BLaER1 (cell line): ENCODE measurements around the gene ANKFN1.
"Not testable (repeated sequence)": the region's sequence is repeated elsewhere in the genome, so short reads cannot be mapped to it uniquely, and the experiment has no call there.

Experiments
- H3K27ac ChIP-seq: shearing (Covaris generic); formaldehyde crosslinking; 2 replicates; pipeline ENCODE4 v1.8.1; 2022
- H3K27me3 ChIP-seq: shearing (Covaris generic); formaldehyde crosslinking; 2 replicates; pipeline ENCODE4 v1.8.1; 2022
- H3K36me3 ChIP-seq: shearing (Covaris generic); formaldehyde crosslinking; 2 replicates; pipeline ENCODE4 v1.8.1; 2022
- H3K4me1 ChIP-seq: shearing (Covaris generic); formaldehyde crosslinking; 2 replicates; pipeline ENCODE4 v1.8.1; 2022
- H3K4me2 ChIP-seq: shearing (Covaris generic); formaldehyde crosslinking; 2 replicates; pipeline ENCODE4 v1.8.1; 2022
- H3K4me3 ChIP-seq: shearing (Covaris generic); formaldehyde crosslinking; 2 replicates; pipeline ENCODE4 v1.8.1; 2022
- H3K9ac ChIP-seq: shearing (Covaris generic); formaldehyde crosslinking; 2 replicates; pipeline ENCODE4 v1.8.1; 2022
- H3K9me3 ChIP-seq: shearing (Covaris generic); formaldehyde crosslinking; 2 replicates; pipeline ENCODE4 v1.8.1; 2022
- H4K20me1 ChIP-seq: shearing (Covaris generic); formaldehyde crosslinking; 2 replicates; pipeline ENCODE4 v1.8.1; 2022
- Cebpa-rat ChIP-seq: shearing (Covaris generic); IDR thresholded peaks from 2 replicates; pipeline ENCODE4 v1.8.1; 2022

ANKFN1 gene

DNA sequence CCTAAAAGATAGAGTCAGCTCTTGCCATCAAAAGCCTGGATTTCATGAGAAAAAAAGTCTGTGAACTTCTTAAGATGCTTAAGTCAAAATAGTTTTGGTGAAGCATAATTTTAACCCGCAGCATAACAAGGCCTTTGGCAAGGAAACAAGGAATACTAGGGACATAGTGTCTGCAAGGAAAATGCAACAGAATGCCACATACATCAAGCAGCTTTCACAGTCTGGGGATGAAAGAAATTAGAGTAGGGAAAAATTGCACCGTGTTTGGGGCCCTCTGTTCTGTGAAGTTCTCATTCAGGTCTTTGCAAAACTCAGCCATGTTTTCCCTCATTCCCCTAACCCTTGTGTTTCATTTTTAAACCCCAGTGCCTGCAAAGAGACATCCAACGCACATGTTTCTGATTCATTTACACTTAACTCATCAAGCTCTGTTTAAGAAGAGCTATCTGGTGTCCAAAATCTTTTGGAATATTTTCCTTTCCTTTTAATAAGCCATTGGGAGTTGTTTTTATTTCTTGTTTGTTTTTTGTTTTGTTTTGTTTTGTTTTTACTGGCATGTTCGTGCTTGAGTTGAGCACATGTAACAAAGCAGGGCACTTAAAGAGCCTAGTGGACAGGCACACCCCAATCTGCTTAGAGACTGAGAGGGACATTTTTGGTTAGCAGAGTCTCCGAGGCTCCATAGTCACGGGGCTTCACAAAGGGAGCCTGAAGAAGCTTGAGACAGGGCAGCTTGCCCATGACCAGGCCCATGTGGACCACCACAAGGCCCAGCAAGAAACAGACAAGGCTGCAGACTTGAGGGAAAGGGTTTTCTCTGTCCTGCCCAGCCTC is 116.5 kb downstream of the ANKFN1 start:
- Histone ChIP-seq H3K9ac (no peak overlapping the region), H3K27ac (no peak overlapping the region), H3K4me1 (no peaks in the 10 kb centered on the region), H4K20me1 (no peaks in the 10 kb centered on the region), H3K27me3 (no peaks in the 10 kb centered on the region), H3K4me2 (no peak overlapping the region), H3K9me3 (no peaks in the 10 kb centered on the region), H3K4me3 (no peak overlapping the region), H3K36me3 (no peaks in the 10 kb centered on the region)
- no peak for TF ChIP-seq Cebpa-rat

DNA sequence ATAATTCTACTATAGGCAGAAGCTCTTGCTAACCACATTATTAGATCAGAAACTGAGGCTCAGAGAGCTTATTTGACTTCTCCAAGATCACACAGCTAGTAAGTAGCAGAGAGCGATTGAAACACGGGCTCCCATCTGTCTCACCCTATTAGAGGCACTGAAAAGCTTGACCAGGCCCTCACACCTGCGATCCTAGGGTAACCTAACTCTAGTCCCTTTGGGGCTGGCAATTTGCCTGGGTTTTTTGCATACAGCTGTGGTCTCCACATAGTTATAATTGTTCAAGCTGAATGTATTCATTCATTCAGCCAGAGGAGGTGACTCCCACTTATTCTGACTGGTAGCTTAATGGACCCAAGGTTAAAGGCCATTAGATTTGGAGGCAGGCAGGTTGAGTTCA is 121.2 kb downstream of the ANKFN1 start:
- no peaks in the 10 kb centered on the region for H3K27me3 ChIP-seq
- H4K20me1 ChIP-seq = no peaks in the 10 kb centered on the region
- H3K4me2 ChIP-seq = no peak overlapping the region
- H3K36me3 ChIP-seq = no peaks in the 10 kb centered on the region
- no peaks in the 10 kb centered on the region for H3K9me3 ChIP-seq
- no peak overlapping the region for H3K27ac ChIP-seq
- no peaks in the 10 kb centered on the region for H3K4me1 ChIP-seq
- no peak for TF ChIP-seq Cebpa-rat
- H3K4me3 ChIP-seq = no peak overlapping the region
- H3K9ac ChIP-seq = no peak overlapping the region

DNA sequence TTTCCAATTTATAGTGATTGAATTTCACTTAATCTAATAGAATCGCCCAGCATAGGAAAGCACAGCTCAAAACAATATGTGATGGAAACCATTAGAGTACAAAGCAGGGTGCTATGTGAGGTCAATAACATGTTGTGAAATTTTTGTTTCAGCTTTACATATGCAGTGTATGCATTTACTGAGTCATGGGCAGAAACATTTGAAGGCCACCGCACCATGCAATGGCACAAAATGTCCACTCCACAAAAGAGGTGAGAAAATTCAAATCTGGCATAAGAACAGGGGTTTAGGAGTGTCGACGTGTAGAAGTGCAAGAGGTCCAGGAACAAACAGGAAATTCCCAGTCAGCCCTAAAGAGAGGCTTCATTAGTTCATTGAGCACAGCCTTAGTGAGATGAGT is 131.2 kb downstream of the ANKFN1 start:
- Histone ChIP-seq H3K27me3 (no peaks in the 10 kb centered on the region), H3K9ac (no peak overlapping the region), H3K27ac (no peak overlapping the region), H3K4me2 (no peak overlapping the region), H3K4me1 (no peaks in the 10 kb centered on the region), H3K9me3 (no peaks in the 10 kb centered on the region), H3K36me3 (no peaks in the 10 kb centered on the region), H3K4me3 (no peak overlapping the region), H4K20me1 (no peaks in the 10 kb centered on the region)
- TF ChIP-seq Cebpa-rat = no peak

DNA sequence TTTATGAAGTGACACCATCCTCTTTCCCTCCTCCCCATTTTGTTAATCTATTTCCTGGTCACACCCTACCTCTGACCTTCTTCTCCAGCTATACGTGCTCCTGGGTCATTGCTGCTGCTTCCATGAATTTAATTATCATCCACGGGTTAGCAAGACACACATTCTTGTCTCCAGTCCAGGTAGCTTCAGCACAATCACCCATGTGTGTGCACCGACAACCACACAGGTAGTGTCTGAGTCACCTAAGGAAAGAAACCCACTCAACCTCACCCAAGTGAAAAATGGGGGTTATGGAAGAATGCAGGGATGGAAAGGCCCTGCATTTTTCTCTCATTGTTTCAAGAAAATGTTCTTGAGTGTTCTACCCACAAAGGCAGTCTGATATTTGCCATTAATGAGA is 135.5 kb downstream of the ANKFN1 start:
- not testable (repeated sequence) for H3K36me3 ChIP-seq, H3K4me2 ChIP-seq, H3K9me3 ChIP-seq, H3K4me3 ChIP-seq, H4K20me1 ChIP-seq, H3K27ac ChIP-seq, H3K4me1 ChIP-seq, H3K27me3 ChIP-seq, H3K9ac ChIP-seq

DNA sequence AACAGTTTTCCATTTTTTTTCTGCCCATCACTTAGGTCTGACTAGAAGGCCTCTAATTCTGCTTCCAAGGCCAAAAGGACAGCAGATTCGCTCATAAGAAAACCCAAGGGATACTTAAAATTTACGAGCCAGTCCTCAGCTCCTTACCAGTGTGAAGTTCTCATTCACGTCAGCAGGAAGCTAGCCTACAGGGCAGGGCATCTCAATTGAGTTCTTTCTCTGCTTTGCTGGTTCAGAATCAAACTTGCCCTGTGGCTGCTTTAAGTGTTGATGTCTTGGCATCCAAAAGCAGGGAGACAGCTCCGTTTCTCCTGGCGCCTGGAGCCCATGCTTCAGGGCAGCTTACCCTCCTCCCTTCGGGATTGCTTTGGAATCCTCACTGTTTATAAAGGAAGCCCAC is 136.0 kb downstream of the ANKFN1 start:
- H3K27me3 ChIP-seq = no peaks in the 10 kb centered on the region
- no peaks in the 10 kb centered on the region for H4K20me1 ChIP-seq
- H3K9me3 ChIP-seq = no peaks in the 10 kb centered on the region
- H3K4me3 ChIP-seq = no peak overlapping the region
- H3K4me1 ChIP-seq = peaks cover 8% of the 10 kb centered on the region; the same call in 1 of the 2 replicates
- TF ChIP-seq Cebpa-rat = no peak
- no peak overlapping the region for H3K4me2 ChIP-seq
- H3K36me3 ChIP-seq = no peaks in the 10 kb centered on the region
- no peak overlapping the region for H3K9ac ChIP-seq
- H3K27ac ChIP-seq = no peak overlapping the region

DNA sequence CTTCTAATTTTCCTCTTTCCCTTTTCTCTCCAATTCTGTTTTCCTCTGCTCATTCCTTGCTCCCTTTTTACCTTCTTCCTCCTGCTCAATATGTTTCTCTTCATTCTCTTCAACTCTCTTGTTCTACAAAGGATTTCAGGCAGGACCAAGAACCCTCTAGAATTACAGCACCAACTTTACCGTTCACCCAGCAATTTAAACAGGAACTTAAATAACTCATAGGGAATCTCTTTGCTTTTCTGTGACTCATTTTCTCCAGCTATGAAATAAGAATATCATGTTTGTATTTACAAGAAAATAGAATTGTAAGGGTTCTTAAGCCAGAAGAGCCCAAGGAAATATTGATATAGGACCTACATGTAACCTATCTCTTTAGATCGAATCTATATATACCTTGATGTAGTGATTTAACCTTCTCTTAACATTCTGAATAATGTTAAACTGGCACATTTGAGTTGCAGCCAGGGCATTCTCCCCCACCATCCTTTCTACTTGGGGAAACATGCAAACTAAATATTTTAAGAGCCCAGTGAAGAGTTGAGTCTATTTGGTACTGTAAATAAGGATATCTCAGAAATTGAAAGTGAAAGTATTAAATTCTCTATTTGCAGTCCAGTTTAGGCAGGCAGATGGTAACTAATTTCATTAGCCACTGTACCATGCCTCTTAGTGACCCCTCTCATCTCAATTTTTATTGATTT is 137.0 kb downstream of the ANKFN1 start:
- no peaks in the 10 kb centered on the region for H3K9me3 ChIP-seq
- no peaks in the 10 kb centered on the region for H3K27me3 ChIP-seq
- H3K36me3 ChIP-seq = no peaks in the 10 kb centered on the region
- H3K4me2 ChIP-seq = peak overlapping the region; percentile 53
- no peaks in the 10 kb centered on the region for H4K20me1 ChIP-seq
- peak overlapping the region; percentile 15; the same call in 1 of the 2 replicates for H3K27ac ChIP-seq
- H3K9ac ChIP-seq = no peak overlapping the region
- peaks cover 8% of the 10 kb centered on the region; the same call in 1 of the 2 replicates for H3K4me1 ChIP-seq
- H3K4me3 ChIP-seq = no peak overlapping the region
- no peak for TF ChIP-seq Cebpa-rat

DNA sequence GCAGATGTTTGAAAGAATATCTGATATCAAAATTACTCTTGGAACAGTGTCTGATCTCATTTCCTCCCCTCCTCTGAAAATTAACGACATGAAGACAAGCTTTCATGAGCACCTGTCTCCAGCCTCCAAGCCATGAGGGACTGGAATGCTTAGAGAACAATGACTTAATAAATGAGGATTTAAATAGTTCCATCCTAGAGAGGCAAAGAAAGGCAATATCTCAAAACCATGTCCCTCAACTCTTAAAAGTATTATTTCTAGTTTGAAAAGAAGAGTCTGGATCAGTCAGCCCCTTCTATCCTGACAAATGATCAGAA is 137.5 kb downstream of the ANKFN1 start:
- peak overlapping the region; percentile 15; the same call in 1 of the 2 replicates for H3K27ac ChIP-seq
- H3K9me3 ChIP-seq = no peaks in the 10 kb centered on the region
- H4K20me1 ChIP-seq = no peaks in the 10 kb centered on the region
- no peak for TF ChIP-seq Cebpa-rat
- peak overlapping the region; percentile 53 for H3K4me2 ChIP-seq
- no peak overlapping the region for H3K9ac ChIP-seq
- no peaks in the 10 kb centered on the region for H3K36me3 ChIP-seq
- no peak overlapping the region for H3K4me3 ChIP-seq
- H3K27me3 ChIP-seq = no peaks in the 10 kb centered on the region
- peaks cover 8% of the 10 kb centered on the region; the same call in 1 of the 2 replicates for H3K4me1 ChIP-seq

DNA sequence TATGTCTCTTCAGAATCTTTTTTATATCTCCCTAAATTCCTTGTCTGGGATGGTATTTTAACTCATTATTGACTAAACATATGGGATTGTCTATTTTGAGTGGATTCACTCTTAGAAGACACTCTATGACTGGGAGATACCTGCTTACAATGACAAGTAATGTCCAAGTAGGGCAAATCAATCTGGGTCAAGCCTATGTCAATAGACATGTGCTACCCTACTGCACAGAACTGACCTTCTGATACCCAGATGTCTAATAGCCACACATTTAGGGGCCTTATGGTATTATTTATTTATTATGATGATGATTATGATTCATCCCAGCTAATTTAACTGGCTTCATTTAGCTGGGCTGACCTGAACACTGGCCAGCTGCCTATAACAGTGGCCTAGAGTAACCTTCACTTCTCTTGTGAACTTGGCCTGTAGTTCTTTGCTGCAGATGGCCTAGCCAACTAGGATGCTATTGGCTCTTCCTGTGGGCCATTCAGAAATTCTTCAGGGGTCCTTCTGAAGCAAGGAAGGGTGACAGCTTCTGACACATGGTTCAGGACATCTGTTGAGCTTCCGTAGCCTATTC is 138.0 kb downstream of the ANKFN1 start:
- Histone ChIP-seq H3K9me3 (no peaks in the 10 kb centered on the region), H3K4me2 (no peak overlapping the region), H3K4me3 (no peak overlapping the region), H3K36me3 (no peaks in the 10 kb centered on the region), H3K4me1 (peaks cover 10% of the 10 kb centered on the region), H4K20me1 (no peaks in the 10 kb centered on the region), H3K9ac (no peak overlapping the region), H3K27me3 (no peaks in the 10 kb centered on the region), H3K27ac (no peak overlapping the region)
- TF ChIP-seq Cebpa-rat = no peak

DNA sequence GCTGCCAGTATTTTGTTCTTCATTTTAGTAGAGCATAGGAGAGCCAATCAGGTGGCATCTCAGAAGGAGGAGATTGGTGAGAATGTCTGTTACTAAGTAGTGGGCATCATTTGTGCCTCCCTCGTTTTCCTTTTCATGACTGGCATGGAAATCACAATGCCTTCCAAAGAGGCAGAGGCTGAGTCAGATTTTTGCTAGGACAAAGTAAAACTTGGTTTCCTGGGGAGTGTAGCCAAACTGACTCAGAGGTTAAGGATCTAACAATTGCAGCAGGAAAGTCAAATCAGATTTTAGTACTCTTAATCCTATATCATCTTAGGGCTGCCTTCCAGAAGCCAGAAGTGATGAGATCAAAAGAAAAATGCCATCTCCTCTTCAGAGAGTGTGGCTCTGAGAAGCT is 138.7 kb downstream of the ANKFN1 start:
- Histone ChIP-seq H3K9ac (no peak overlapping the region), H3K4me2 (no peak overlapping the region), H3K36me3 (no peaks in the 10 kb centered on the region), H3K4me1 (peaks cover 16% of the 10 kb centered on the region), H3K4me3 (no peak overlapping the region), H3K27me3 (no peaks in the 10 kb centered on the region), H3K9me3 (no peaks in the 10 kb centered on the region), H4K20me1 (no peaks in the 10 kb centered on the region), H3K27ac (no peak overlapping the region)
- no peak for TF ChIP-seq Cebpa-rat

DNA sequence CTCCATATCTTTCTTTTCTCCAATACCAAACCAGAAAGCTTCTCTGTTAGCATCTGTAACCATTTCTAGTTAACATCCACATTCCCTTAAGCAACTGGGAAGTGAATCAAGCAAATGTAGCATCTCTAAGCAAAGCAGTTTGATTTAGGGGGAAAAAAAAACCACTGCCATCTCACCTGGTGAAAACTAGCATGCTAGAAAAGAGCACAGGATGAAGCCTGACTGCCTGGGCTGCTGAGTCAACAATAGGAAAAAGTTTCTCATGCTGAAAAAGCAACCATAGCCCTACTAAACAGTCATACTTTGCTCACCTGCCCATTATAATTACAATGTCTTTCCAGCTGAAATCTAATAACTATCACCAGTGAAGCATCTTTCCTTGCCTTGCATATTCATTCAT is 139.3 kb downstream of the ANKFN1 start:
- H3K36me3 ChIP-seq = no peaks in the 10 kb centered on the region
- no peak for TF ChIP-seq Cebpa-rat
- H3K9me3 ChIP-seq = no peaks in the 10 kb centered on the region
- H3K4me1 ChIP-seq = peaks cover 20% of the 10 kb centered on the region
- no peak overlapping the region for H3K4me2 ChIP-seq
- H3K27ac ChIP-seq = no peak overlapping the region
- H3K4me3 ChIP-seq = no peak overlapping the region
- no peaks in the 10 kb centered on the region for H4K20me1 ChIP-seq
- no peak overlapping the region for H3K9ac ChIP-seq
- H3K27me3 ChIP-seq = no peaks in the 10 kb centered on the region
